Hepatocyte (in vitro differentiated cells): Measurements from ENCODE around the gene SETD5.

ENCODE experiments used
- EZH2phosphoT487 ChIP-seq: fragments of 200-600 bp; sonication (generic); IDR thresholded peaks from one replicate; pipeline ENCODE4 v1.6.1; 2018; ENCODE audit warnings: antibody characterized with exemption, mild to moderate bottlenecking, low read depth, moderate library complexity; ENCODE audit not compliant: unreplicated experiment, severe bottlenecking
- TF ChIP-seq, protein P1 (sequence below): fragments of 200-600 bp; sonication (generic); IDR thresholded peaks from 2 replicates; pipeline ENCODE4 v1.5.1; 2016; ENCODE audit warnings: antibody characterized with exemption, mild to moderate bottlenecking; ENCODE audit not compliant: poor library complexity

DNA sequence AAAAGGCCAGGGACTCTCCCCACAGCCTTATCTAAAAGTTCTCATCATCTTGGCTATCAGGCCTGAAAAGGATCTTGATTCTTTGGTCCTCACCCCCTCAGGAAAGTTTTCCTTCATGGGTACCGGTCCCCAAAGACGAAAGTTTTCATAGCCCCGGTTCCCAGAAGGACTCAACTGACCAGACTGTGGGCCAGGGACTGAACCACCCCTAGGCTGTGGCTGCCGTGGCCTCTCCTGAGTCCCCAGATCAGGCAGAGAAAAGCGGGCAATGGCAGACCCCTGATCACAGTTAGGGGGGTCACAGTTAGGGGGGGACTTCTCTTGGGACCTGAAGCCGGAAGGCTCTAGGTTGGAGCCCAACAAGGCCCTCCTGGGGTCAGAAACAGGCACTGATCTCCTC is 101.4 kb downstream of the SETD5 start:
- TF ChIP-seq, protein P1, sequence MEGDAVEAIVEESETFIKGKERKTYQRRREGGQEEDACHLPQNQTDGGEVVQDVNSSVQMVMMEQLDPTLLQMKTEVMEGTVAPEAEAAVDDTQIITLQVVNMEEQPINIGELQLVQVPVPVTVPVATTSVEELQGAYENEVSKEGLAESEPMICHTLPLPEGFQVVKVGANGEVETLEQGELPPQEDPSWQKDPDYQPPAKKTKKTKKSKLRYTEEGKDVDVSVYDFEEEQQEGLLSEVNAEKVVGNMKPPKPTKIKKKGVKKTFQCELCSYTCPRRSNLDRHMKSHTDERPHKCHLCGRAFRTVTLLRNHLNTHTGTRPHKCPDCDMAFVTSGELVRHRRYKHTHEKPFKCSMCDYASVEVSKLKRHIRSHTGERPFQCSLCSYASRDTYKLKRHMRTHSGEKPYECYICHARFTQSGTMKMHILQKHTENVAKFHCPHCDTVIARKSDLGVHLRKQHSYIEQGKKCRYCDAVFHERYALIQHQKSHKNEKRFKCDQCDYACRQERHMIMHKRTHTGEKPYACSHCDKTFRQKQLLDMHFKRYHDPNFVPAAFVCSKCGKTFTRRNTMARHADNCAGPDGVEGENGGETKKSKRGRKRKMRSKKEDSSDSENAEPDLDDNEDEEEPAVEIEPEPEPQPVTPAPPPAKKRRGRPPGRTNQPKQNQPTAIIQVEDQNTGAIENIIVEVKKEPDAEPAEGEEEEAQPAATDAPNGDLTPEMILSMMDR: no peak
- TF ChIP-seq EZH2phosphoT487: no peak
